ENCODE results near the gene CENATAC.
"Not testable (repeated sequence)": the region's sequence is repeated elsewhere in the genome, so short reads cannot be mapped to it uniquely, and the experiment has no call there.

The CENATAC gene

DNA sequence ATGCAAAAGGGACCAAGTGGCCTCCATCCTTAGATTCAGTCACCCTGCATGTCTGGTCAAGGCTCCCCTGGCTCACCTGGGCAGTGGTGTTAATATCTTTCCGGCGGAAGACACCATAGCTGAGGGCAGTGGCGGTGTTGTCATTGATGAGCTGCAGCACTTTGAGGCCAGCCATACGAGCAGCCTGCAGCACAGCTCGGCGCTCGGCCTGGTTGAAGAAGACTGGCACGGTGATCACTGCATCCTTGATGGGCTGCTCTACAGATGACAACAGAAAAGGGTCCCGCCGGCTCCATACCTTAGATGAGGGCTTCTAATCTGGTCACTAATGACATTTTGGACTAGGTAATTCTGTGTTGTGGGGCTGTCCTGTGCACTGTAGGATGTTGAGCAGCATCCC lies 56.5 kb downstream of the CENATAC start:
- DNase-seq (ENCODE audit: low read depth) = no peak

DNA sequence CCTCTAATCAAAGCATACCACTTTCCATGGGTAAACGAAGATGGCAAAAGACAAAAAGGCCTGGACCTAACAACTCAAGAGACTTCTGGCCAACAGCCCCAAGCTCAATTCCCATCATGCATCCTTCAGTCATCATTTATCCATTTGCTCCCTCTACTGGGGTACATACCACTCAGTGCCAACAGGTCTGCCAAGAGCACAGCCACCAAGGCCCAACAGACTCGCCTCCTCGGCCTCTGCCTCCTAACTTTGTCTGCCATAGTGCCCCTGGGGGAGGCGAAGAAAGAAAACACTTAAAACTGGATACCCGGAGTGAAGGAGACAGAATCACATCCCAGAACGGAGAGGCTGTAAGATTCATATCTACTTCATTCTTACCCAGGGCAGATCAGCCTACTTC lies 58.0 kb downstream of the CENATAC start:
- DNase-seq (ENCODE audit: low read depth) = peak; percentile 43

DNA sequence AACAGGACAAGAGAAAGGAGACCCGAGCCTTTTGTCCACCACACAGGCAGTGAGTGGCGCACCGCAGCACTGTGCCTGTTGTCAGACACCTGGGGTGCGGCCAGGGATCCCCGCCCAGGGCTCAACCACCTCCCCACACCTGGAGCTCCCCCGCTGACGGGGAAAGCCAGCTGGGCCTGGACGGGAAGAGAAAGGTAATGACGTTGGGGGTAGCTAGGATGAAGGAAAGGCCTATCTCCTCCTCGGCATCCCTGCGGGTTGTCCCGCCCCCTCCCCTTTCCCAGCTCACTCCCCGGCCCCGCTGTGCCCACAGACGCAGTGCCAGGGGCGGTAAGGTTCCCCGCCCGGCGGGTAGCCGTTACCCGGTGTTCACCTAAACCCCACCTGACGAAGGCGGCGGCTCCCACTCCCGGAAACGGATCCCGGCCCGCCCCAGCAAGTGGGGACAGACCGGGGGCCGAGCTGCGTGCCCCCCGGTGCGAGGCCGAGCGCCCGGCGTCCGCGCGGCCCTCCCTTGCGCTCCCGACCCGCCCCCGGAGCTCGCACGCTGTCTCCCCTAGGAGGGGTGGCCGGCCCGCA lies 58.6 kb downstream of the CENATAC start:
- no peak for DNase-seq (ENCODE audit: low read depth)

DNA sequence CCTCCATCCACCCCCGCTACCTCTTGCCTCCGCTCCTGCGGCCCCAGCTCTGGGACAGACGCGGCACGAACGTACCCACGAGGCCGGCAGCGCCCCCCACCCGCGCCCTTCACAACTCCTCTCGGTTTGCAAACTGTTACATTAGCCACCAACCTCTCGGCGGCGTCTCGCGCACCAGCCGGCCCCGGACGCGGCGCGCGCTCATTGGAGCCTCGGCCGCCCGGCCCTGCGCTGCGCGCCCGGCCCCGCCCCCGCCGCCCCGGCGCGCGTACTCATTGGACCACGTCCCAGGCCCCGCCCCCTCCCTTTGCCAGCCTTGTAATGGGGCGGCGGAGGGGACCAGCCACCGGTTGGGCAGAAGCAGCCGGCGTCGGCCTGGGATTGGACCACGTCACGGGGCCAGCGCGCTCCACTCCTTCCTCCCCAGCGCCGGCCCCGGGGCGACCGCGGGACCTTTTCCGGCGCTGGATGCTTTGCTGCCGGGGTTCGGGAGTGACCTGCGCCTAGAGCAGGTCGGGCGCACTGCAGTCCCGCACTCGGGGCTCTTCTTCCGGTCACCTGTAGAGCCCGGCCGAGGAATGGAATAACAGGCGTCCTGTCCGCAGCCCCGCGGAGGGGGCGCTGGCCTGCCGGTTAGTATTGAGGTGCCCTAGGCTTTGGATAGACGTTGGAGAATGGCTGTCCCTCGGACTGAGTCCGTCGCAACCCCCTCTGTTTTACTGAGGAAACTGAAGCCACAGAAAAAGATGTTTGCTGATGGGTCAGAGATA lies 59.2 kb downstream of the CENATAC start, which contains the start of gene HYOU1:
Gene HYOU1 (minus strand): TSS at position 206 of the 770 bp plus-strand sequence. CDS start 1,045 bp downstream, outside the sequence.
- DNase-seq (ENCODE audit: low read depth) = peak; percentile 97

DNA sequence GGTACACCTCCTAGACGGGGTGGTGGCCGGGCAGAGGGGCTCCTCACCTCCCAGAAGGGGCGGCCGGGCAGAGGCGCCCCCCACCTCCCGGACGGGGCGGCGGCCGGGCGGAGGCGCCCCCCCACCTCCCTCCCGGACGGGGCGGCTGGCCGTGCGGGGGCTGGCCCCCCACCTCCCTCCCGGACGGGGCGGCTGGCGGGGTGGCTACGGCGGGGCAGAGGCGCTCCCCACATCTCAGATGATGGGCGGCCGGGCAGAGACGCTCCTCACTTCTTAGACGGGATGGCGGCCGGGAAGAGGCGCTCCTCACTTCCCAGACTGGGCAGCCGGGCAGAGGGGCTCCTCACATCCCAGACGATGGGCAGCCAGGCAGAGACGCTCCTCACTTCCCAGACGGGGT lies 61.2 kb downstream of the CENATAC start:
- DNase-seq (ENCODE audit: low read depth) = not testable (repeated sequence)

DNA sequence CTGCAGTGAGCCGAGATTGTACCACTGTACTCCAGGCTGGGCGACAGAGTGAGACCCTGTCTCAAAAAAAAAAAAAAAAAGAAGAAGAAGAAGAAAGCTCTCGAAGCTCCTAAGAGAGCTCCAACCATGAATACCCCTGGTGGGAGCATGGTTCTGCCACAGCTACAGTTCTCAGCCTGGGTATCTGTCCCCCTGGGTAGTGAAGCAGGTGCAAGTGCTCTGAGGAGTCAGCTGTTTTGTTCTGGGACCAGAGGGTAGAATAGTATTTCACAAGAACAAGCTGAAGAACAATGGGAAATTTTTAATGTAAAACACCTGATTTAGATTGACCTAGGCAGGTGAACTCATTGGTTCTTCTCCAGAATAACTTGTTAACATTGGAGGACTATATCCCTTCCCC lies 63.3 kb downstream of the CENATAC start:
- DNase-seq (ENCODE audit: low read depth) = no peak

DNA sequence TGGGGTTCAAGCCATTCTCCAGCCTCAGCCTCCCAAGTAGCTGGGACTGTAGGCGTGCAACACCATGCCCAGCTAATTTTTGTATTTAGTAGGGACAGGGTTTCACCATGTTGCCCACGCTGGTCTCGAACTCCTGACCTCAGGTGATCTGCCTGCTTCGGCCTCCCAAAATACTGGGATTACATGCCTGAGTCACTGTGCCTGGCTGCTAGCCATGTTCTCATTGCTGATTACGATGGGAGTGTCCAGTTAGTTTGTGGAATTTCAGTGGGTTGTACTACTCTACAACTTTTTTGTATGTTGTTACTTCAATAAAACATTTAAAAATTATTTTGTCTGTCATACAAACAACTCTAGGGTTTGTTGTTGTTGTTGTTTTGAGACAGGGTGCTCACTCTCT lies 64.8 kb downstream of the CENATAC start:
- peak; percentile 76 for DNase-seq (ENCODE audit: low read depth)

DNA sequence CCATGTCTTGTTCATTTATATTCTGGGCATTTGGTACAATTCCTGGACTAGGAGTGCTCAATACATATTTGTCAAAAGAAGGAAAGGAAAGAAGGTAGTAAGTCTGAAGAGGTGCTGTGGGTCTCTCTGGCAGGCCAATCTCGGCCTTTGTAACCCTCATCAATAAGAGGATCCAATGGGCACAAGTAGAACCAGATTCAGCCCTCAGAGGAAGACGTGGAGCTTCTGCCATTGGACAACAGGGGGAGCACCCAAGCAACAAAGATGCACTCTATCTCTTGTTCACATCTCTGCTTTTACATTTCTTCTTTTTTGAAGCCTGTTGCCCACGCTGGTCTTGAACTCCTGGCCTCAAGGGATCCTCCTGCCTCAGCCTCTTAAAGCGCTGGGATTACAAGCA lies 67.4 kb downstream of the CENATAC start:
- peak; percentile 49 for DNase-seq (ENCODE audit: low read depth)

Measured in iris pigment epithelial cell (primary cell).